MM.1S (cell line): ENCODE data around the gene SLC6A14.

Experiments used
- DNase-seq: peaks from one replicate; pipeline ENCODE4 v3.0.0-alpha.2; 2015
- H2AFZ ChIP-seq: fragments of 300-600 bp; sonication (generic); 2 replicates; pipeline ENCODE4 v1.6.0; 2016; ENCODE audit warnings: antibody characterized with exemption, low read length
- H3F3A ChIP-seq: fragments of 300-600 bp; sonication (generic); 2 replicates; pipeline ENCODE4 v1.6.1; 2016; ENCODE audit warnings: mild to moderate bottlenecking, antibody characterized with exemption, low read length, moderate library complexity, mixed read lengths; ENCODE audit not compliant: insufficient read depth
- H3K27ac ChIP-seq: fragments of 300-600 bp; sonication (generic); 2 replicates; pipeline ENCODE4 v1.5.1; 2016; ENCODE audit warnings: mild to moderate bottlenecking, low read length
- H3K27me3 ChIP-seq: fragments of 300-600 bp; sonication (generic); replicated peaks from 2 replicates; pipeline ENCODE4 v1.6.0; 2016; ENCODE audit warnings: low read length; ENCODE audit not compliant: insufficient read depth
- H3K36me3 ChIP-seq: fragments of 300-600 bp; sonication (generic); replicated peaks from 2 replicates; pipeline ENCODE4 v1.6.1; 2016; ENCODE audit warnings: mild to moderate bottlenecking, low read length, mixed read lengths; ENCODE audit not compliant: insufficient read depth
- H3K4me1 ChIP-seq: fragments of 300-600 bp; sonication (generic); 2 replicates; pipeline ENCODE4 v1.6.1; 2016; ENCODE audit warnings: low read length, mixed read lengths
- H3K4me2 ChIP-seq: fragments of 300-600 bp; sonication (generic); 2 replicates; pipeline ENCODE4 v1.6.0; 2016; ENCODE audit warnings: low read depth, low read length
- H3K4me3 ChIP-seq: fragments of 300-600 bp; sonication (generic); 2 replicates; pipeline ENCODE4 v1.5.1; 2016; ENCODE audit warnings: low read length, mixed read lengths
- H3K79me2 ChIP-seq: fragments of 300-600 bp; sonication (generic); 2 replicates; pipeline ENCODE4 v1.6.1; 2016; ENCODE audit warnings: mixed run types, low read length, mixed read lengths
- H3K9ac ChIP-seq: fragments of 300-600 bp; sonication (generic); 2 replicates; pipeline ENCODE4 v1.6.1; 2016; ENCODE audit warnings: low read length, mixed read lengths
- H3K9me2 ChIP-seq: fragments of 300-600 bp; sonication (generic); replicated peaks from 2 replicates; pipeline ENCODE4 v1.6.1; 2016; ENCODE audit warnings: mild to moderate bottlenecking, low read length, mixed read lengths; ENCODE audit not compliant: insufficient read depth
- H3K9me3 ChIP-seq: fragments of 300-600 bp; sonication (generic); replicated peaks from 2 replicates; pipeline ENCODE4 v1.6.1; 2016; ENCODE audit warnings: mild to moderate bottlenecking, low read length, mixed read lengths; ENCODE audit not compliant: insufficient read depth
- H4K20me1 ChIP-seq: fragments of 300-600 bp; sonication (generic); 2 replicates; pipeline ENCODE4 v1.6.1; 2016; ENCODE audit warnings: mild to moderate bottlenecking, low read length, moderate library complexity, mixed read lengths; ENCODE audit not compliant: insufficient read depth
- CTCF ChIP-seq: fragments of 300-600 bp; sonication (generic); IDR thresholded peaks from 2 replicates; pipeline ENCODE4 v1.5.1; 2016; ENCODE audit warnings: antibody characterized with exemption, low read length, mixed read lengths
- EZH2 ChIP-seq: fragments of 300-600 bp; sonication (generic); optimal IDR thresholded peaks from 2 replicates; pipeline ENCODE3; 2017; ENCODE audit warnings: low read depth, mild to moderate bottlenecking, antibody characterized with exemption, low read length, mixed read lengths
- EZH2phosphoT487 ChIP-seq: fragments of 300-600 bp; sonication (generic); IDR thresholded peaks from 2 replicates; pipeline ENCODE4 v1.6.1; 2018; ENCODE audit warnings: antibody characterized with exemption, low read length

Gene SLC6A14

GRCh38 chrX:116417968-116418367 lies 18.4 kb upstream of the SLC6A14 start:
- Histone ChIP-seq H3K79me2 (no peaks in the 10 kb centered on the region), H2AFZ (no peak overlapping the region), H3K36me3 (no peaks in the 10 kb centered on the region), H3K4me3 (no peak overlapping the region), H3K4me2 (no peak overlapping the region), H3K9me3 (no peaks in the 10 kb centered on the region), H3K27me3 (no peaks in the 10 kb centered on the region), H3K9me2 (no peaks in the 10 kb centered on the region), H3F3A (no peaks in the 10 kb centered on the region), H3K27ac (no peak overlapping the region), H4K20me1 (no peaks in the 10 kb centered on the region), H3K9ac (no peak overlapping the region), H3K4me1 (no peaks in the 10 kb centered on the region)
- TF ChIP-seq CTCF (no peak), EZH2 (no peak), EZH2phosphoT487 (no peak)
- no peak for DNase-seq

- H4K20me1 ChIP-seq = no peaks in the 10 kb centered on the region
- H3K4me2 ChIP-seq = no peak overlapping the region
- no peaks in the 10 kb centered on the region for H3K9me2 ChIP-seq
- H3K79me2 ChIP-seq = no peaks in the 10 kb centered on the region
- H3K9ac ChIP-seq = no peak overlapping the region
- no peak overlapping the region for H3K4me3 ChIP-seq
- H2AFZ ChIP-seq = no peak overlapping the region
- H3K27me3 ChIP-seq = no peaks in the 10 kb centered on the region
- no peaks in the 10 kb centered on the region for H3F3A ChIP-seq
- no peaks in the 10 kb centered on the region for H3K9me3 ChIP-seq
- H3K4me1 ChIP-seq = no peaks in the 10 kb centered on the region
- no peaks in the 10 kb centered on the region for H3K36me3 ChIP-seq
- H3K27ac ChIP-seq = no peak overlapping the region
- no peak for TF ChIP-seq EZH2phosphoT487
- no peak for DNase-seq
Measured at GRCh38 chrX:116427978-116428377, 8.4 kb upstream of the SLC6A14 start.

GRCh38 chrX:116435597-116435996 lies 809 bp upstream of the SLC6A14 start:
- no peaks in the 10 kb centered on the region for H3F3A ChIP-seq
- TF ChIP-seq EZH2 (no peak), CTCF (no peak), EZH2phosphoT487 (no peak)
- no peak overlapping the region for H3K4me2 ChIP-seq
- H3K9ac ChIP-seq = no peak overlapping the region
- H3K27ac ChIP-seq = no peak overlapping the region
- DNase-seq = no peak
- H3K79me2 ChIP-seq = no peaks in the 10 kb centered on the region
- no peaks in the 10 kb centered on the region for H4K20me1 ChIP-seq
- H3K36me3 ChIP-seq = no peaks in the 10 kb centered on the region
- H3K9me2 ChIP-seq = no peaks in the 10 kb centered on the region
- H3K27me3 ChIP-seq = no peaks in the 10 kb centered on the region
- H3K4me1 ChIP-seq = no peaks in the 10 kb centered on the region
- H3K9me3 ChIP-seq = no peaks in the 10 kb centered on the region
- no peak overlapping the region for H2AFZ ChIP-seq
- H3K4me3 ChIP-seq = no peak overlapping the region

GRCh38 chrX:116449156-116449555 lies 12.8 kb downstream of the SLC6A14 start:
- Histone ChIP-seq H3K27ac (no peak overlapping the region), H3K9me2 (no peaks in the 10 kb centered on the region), H3K4me2 (no peak overlapping the region), H3K9me3 (no peaks in the 10 kb centered on the region), H3K36me3 (no peaks in the 10 kb centered on the region), H3K9ac (no peak overlapping the region), H3F3A (no peaks in the 10 kb centered on the region), H3K4me1 (no peaks in the 10 kb centered on the region), H3K79me2 (no peaks in the 10 kb centered on the region), H3K4me3 (no peak overlapping the region), H4K20me1 (no peaks in the 10 kb centered on the region), H3K27me3 (no peaks in the 10 kb centered on the region), H2AFZ (no peak overlapping the region)
- no peak for DNase-seq
- no peak for TF ChIP-seq EZH2phosphoT487
